Rectal smooth muscle tissue (tissue), 1 donor: ENCODE data around the gene SCAPER.

Source experiments
- H3K27ac ChIP-seq: one replicate; pipeline ENCODE4 v1.7.0; 2013; ENCODE audit warnings: low read depth, low read length, inconsistent platforms
- H3K27me3 ChIP-seq: one replicate; pipeline ENCODE4 v1.7.0; 2013; ENCODE audit warnings: low read length; ENCODE audit not compliant: control insufficient read depth, insufficient read depth
- H3K36me3 ChIP-seq: one replicate; pipeline ENCODE4 v1.7.0; 2013; ENCODE audit warnings: low read length; ENCODE audit not compliant: control insufficient read depth, insufficient read depth
- H3K4me1 ChIP-seq: one replicate; pipeline ENCODE4 v1.7.0; 2013; ENCODE audit warnings: low read length; ENCODE audit not compliant: control insufficient read depth, insufficient read depth
- H3K4me3 ChIP-seq: one replicate; pipeline ENCODE4 v1.7.0; 2013; ENCODE audit warnings: low read length
- H3K9ac ChIP-seq: one replicate; pipeline ENCODE4 v1.7.0; 2013; ENCODE audit warnings: low read length

Gene SCAPER

GRCh38 chr15:76572983-76573314, 332.2 kb downstream of the SCAPER start:
- H3K27ac ChIP-seq, result no peak overlapping the region
- no peak overlapping the region for H3K9ac ChIP-seq
- no peaks in the 10 kb centered on the region for H3K27me3 ChIP-seq
- no peak overlapping the region for H3K4me3 ChIP-seq
- no peaks in the 10 kb centered on the region for H3K36me3 ChIP-seq
- no peaks in the 10 kb centered on the region for H3K4me1 ChIP-seq

- no peaks in the 10 kb centered on the region for H3K27me3 ChIP-seq
- no peak overlapping the region for H3K27ac ChIP-seq
- H3K9ac ChIP-seq, result no peak overlapping the region
- H3K36me3 ChIP-seq, result no peaks in the 10 kb centered on the region
- H3K4me1 ChIP-seq, result no peaks in the 10 kb centered on the region
- H3K4me3 ChIP-seq, result no peak overlapping the region
Measured at GRCh38 chr15:76566276-76566675, 338.9 kb downstream of the SCAPER start.

GRCh38 chr15:76565366-76565765, 339.8 kb downstream of the SCAPER start:
- Histone ChIP-seq H3K4me3 (no peak overlapping the region), H3K4me1 (no peaks in the 10 kb centered on the region), H3K27me3 (no peaks in the 10 kb centered on the region), H3K36me3 (no peaks in the 10 kb centered on the region), H3K27ac (no peak overlapping the region), H3K9ac (no peak overlapping the region)

GRCh38 chr15:76555247-76555646, 349.9 kb downstream of the SCAPER start:
- Histone ChIP-seq H3K4me3 (no peak overlapping the region), H3K27ac (no peak overlapping the region), H3K9ac (no peak overlapping the region), H3K27me3 (no peaks in the 10 kb centered on the region), H3K36me3 (no peaks in the 10 kb centered on the region), H3K4me1 (no peaks in the 10 kb centered on the region)

- Histone ChIP-seq H3K27me3 (no peaks in the 10 kb centered on the region), H3K9ac (no peak overlapping the region), H3K27ac (no peak overlapping the region), H3K36me3 (no peaks in the 10 kb centered on the region), H3K4me3 (no peak overlapping the region), H3K4me1 (no peaks in the 10 kb centered on the region)
Measured at GRCh38 chr15:76553564-76553963, 351.6 kb downstream of the SCAPER start.

GRCh38 chr15:76553102-76553501, 352.0 kb downstream of the SCAPER start:
- Histone ChIP-seq H3K9ac (no peak overlapping the region), H3K27me3 (no peaks in the 10 kb centered on the region), H3K4me1 (no peaks in the 10 kb centered on the region), H3K36me3 (no peaks in the 10 kb centered on the region), H3K27ac (no peak overlapping the region), H3K4me3 (no peak overlapping the region)

GRCh38 chr15:76546805-76547204, 358.3 kb downstream of the SCAPER start:
- Histone ChIP-seq H3K27ac (no peak overlapping the region), H3K36me3 (no peaks in the 10 kb centered on the region), H3K4me1 (no peaks in the 10 kb centered on the region), H3K27me3 (no peaks in the 10 kb centered on the region), H3K4me3 (no peak overlapping the region), H3K9ac (no peak overlapping the region)

GRCh38 chr15:76533995-76534394, 371.1 kb downstream of the SCAPER start:
- Histone ChIP-seq H3K4me3 (no peak overlapping the region), H3K9ac (no peak overlapping the region), H3K27me3 (no peaks in the 10 kb centered on the region), H3K4me1 (no peaks in the 10 kb centered on the region), H3K36me3 (no peaks in the 10 kb centered on the region), H3K27ac (no peak overlapping the region)

GRCh38 chr15:76533060-76533820, 371.9 kb downstream of the SCAPER start:
- no peak overlapping the region for H3K27ac ChIP-seq
- H3K9ac ChIP-seq, result no peak overlapping the region
- no peak overlapping the region for H3K4me3 ChIP-seq
- H3K4me1 ChIP-seq, result no peaks in the 10 kb centered on the region
- H3K36me3 ChIP-seq, result no peaks in the 10 kb centered on the region
- no peaks in the 10 kb centered on the region for H3K27me3 ChIP-seq

- no peaks in the 10 kb centered on the region for H3K4me1 ChIP-seq
- H3K27ac ChIP-seq, result no peak overlapping the region
- H3K4me3 ChIP-seq, result no peak overlapping the region
- H3K36me3 ChIP-seq, result no peaks in the 10 kb centered on the region
- H3K27me3 ChIP-seq, result no peaks in the 10 kb centered on the region
- H3K9ac ChIP-seq, result no peak overlapping the region
Measured at GRCh38 chr15:76529911-76530310, 375.2 kb downstream of the SCAPER start.

- Histone ChIP-seq H3K36me3 (no peaks in the 10 kb centered on the region), H3K4me3 (no peak overlapping the region), H3K4me1 (no peaks in the 10 kb centered on the region), H3K27me3 (no peaks in the 10 kb centered on the region), H3K27ac (no peak overlapping the region), H3K9ac (no peak overlapping the region)
Measured at GRCh38 chr15:76526111-76526510, 379.0 kb downstream of the SCAPER start.

- Histone ChIP-seq H3K27me3 (no peaks in the 10 kb centered on the region), H3K4me3 (no peak overlapping the region), H3K9ac (no peak overlapping the region), H3K4me1 (no peaks in the 10 kb centered on the region), H3K27ac (no peak overlapping the region), H3K36me3 (no peaks in the 10 kb centered on the region)
Measured at GRCh38 chr15:76517910-76518309, 387.2 kb downstream of the SCAPER start.

- Histone ChIP-seq H3K36me3 (no peaks in the 10 kb centered on the region), H3K4me3 (no peak overlapping the region), H3K4me1 (no peaks in the 10 kb centered on the region), H3K9ac (no peak overlapping the region), H3K27me3 (no peaks in the 10 kb centered on the region), H3K27ac (no peak overlapping the region)
Measured at GRCh38 chr15:76514282-76514681, 390.9 kb downstream of the SCAPER start.
